Epithelial cell of esophagus (primary cell): ENCODE results near the gene CPM.
A peak's percentile ranks its signal among the peaks of the same experiment; 100 is the strongest.

Experiments
- DNase-seq: peaks from one replicate; pipeline ENCODE4 v3.0.0; 2010; ENCODE audit warnings: low read depth
- H3K4me3 ChIP-seq: 2 replicates; pipeline ENCODE4 v1.5.1; 2011; ENCODE audit warnings: mild to moderate bottlenecking, low read length, control low read depth
- CTCF ChIP-seq: IDR thresholded peaks from 2 replicates; pipeline ENCODE4 v1.5.1; 2011; ENCODE audit warnings: low read depth, mild to moderate bottlenecking, low read length, control low read depth, inconsistent platforms; ENCODE audit not compliant: insufficient read depth; ENCODE audit errors: missing control alignments

Gene CPM

GRCh38 chr12:68880660-68881325 is 52.2 kb downstream of the CPM start:
- TF ChIP-seq CTCF = no peak
- no peak for DNase-seq
- H3K4me3 ChIP-seq = no peak overlapping the region

DNA sequence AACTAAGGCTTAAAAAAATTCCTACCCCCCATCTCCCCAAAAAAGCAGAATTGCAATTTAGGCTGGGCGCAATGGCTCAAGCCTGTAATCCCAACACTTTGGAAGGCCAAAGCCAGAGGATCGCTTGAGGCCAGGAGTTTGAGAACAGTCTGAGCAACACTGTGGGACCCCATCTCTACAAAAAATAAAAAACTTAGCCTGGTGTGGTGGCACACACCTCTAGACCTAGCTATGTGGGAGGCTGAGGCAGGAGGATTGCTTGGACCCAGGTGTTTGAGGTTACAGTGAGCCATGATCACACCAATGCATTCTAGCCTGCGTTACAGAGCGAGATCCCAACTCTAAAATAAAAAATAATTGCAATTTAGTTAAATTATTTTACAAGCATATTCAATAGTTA is 54.1 kb downstream of the CPM start:
- no peak for DNase-seq
- no peak for TF ChIP-seq CTCF
- no peak overlapping the region for H3K4me3 ChIP-seq

DNA sequence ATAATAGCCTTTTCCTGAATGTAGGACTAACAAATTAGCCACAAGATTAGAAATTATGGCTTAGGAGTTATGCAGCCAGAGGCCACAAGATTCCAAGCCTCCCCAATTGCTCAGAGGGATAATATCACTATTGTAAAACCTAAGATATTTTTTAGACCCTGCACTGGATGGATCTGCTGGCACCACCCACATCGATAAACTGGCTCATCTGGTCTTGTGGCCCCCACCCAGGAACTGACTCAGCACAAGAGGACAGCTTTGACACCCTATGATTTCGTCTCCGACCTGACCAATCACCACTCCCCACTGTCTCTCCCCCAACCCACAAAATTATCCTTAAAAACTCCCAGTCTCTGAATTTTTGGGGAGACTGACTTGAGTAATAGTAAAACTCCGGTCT is 54.7 kb downstream of the CPM start:
- no peak overlapping the region for H3K4me3 ChIP-seq
- no peak for TF ChIP-seq CTCF
- DNase-seq = no peak

DNA sequence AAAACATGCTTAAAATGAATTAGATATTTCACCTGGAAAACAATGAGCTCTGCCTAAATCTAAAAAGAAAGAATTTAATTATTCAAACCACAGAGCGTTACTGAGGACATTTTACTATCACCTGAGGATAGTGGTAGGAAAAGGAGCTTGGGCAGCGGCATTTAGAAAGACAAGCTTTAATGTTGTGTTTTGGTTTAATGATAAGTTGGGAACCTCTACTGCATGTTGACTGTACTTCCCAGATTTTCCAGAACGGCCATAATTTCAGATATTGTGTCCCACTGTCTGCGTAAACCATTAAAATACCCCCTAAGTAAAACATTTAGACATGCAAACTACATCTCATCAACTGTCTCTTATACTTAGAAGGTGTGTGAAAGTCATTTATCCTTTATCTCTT is 55.4 kb downstream of the CPM start:
- no peak for DNase-seq
- H3K4me3 ChIP-seq = no peak overlapping the region
- no peak for TF ChIP-seq CTCF

DNA sequence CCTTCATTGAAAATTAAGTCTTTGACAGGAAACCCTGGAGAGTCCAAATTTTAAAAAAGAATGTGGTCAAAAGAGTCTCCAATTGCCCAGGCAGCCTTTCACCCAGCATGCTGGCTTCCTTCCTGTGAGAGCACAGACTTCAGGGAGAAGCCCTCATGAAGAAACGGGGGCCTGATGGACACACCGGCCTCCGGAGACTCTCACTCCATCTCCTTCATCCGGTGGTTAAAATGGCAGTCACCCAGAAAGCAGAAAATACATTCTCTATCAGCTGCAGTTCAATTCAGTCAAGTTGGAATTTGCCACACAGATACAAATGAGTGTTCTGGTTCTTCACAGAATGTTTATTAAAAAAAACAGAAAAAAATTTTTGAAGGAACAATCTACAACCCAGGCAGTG is 56.5 kb downstream of the CPM start:
- DNase-seq = no peak
- no peak for TF ChIP-seq CTCF
- H3K4me3 ChIP-seq = no peak overlapping the region

- TF ChIP-seq CTCF = no peak
- DNase-seq = no peak
- no peak overlapping the region for H3K4me3 ChIP-seq
These were observed 59.7 kb downstream of the CPM start for GRCh38 chr12:68873316-68873715.

- peak; percentile 51 for DNase-seq
- peak; percentile 53 for TF ChIP-seq CTCF
- H3K4me3 ChIP-seq = no peak overlapping the region
These were observed 61.0 kb downstream of the CPM start for GRCh38 chr12:68871921-68872320.
